Measurements from ENCODE around the gene CEP112.

GRCh38 chr17:65771704-65772103, 420.2 kb downstream of the CEP112 start:
- TF ChIP-seq CTCF (conservative IDR thresholded peaks at IDR 0.05) (no peak), ZFX (IDR thresholded peaks at IDR 0.05) (no peak)

Measured in C4-2B (cell line).